IMR-90 (cell line): Measurements from ENCODE around the gene ADGRF1. TPM values are rescaled to one million over a fixed set of nuclear protein-coding genes. Genes with fewer than 3 reads are reported as not detected.

Experiments used
- ATAC-seq: fragments of 200-7000 bp; cut with Tn5 transposase; 2 replicates; pipeline ENCODE4 v1.9.1; 2020; ENCODE audit warnings: low read depth, mild to moderate bottlenecking, moderate library complexity
- BruUV-seq: library from RNA; stranded (reverse); fragments of 400-500 nt; replicated peaks from 2 replicates; lab custom pipeline; 2021; lab: Mats Ljungman, UMichigan
- CTCF ChIA-PET: fragments of 300-600 bp; formaldehyde crosslinking; extraction: SDS; loops from one replicate; lab custom pipeline; 2021; ENCODE audit warnings: antibody characterized with exemption; lab: Yijun Ruan, JAX
- POLR2A ChIA-PET: fragments of 300-600 bp; sonication (Branson Sonifier 250); formaldehyde crosslinking; loops from one replicate; lab custom pipeline; 2022; ENCODE audit warnings: antibody characterized with exemption; ENCODE audit not compliant: unreplicated experiment; lab: Charles Lee
- DNase-seq: peaks from one replicate; pipeline ENCODE4 v3.0.0; 2013
- H2AFZ ChIP-seq: replicated peaks from 2 replicates; pipeline ENCODE3; 2013; ENCODE audit warnings: low read length, mild to moderate bottlenecking; ENCODE audit not compliant: poor library complexity
- H2AK5ac ChIP-seq: 2 replicates; pipeline ENCODE4 v1.6.1; 2013; ENCODE audit warnings: low read depth, low read length, inconsistent platforms
- H2AK9ac ChIP-seq: replicated peaks from 2 replicates; pipeline ENCODE3; 2013; ENCODE audit warnings: mild to moderate bottlenecking, low read depth, low read length, moderate library complexity; ENCODE audit not compliant: poor library complexity
- H2BK120ac ChIP-seq: 2 replicates; pipeline ENCODE4 v1.6.1; 2013; ENCODE audit warnings: low read depth, low read length, inconsistent platforms
- H2BK15ac ChIP-seq: 3 replicates; pipeline ENCODE4 v1.6.1; 2013; ENCODE audit warnings: low read depth, low read length, inconsistent platforms
- H2BK20ac ChIP-seq: 2 replicates; pipeline ENCODE4 v1.6.1; 2013; ENCODE audit warnings: low read depth, mild to moderate bottlenecking, inconsistent platforms, low read length, moderate library complexity
- H2BK5ac ChIP-seq: 2 replicates; pipeline ENCODE4 v1.6.1; 2013; ENCODE audit warnings: mild to moderate bottlenecking, low read depth, low read length, inconsistent platforms; ENCODE audit not compliant: poor library complexity, severe bottlenecking
- H3K14ac ChIP-seq: replicated peaks from 2 replicates; pipeline ENCODE4 v1.6.1; 2013; ENCODE audit warnings: low read depth, low read length, inconsistent platforms
- H3K18ac ChIP-seq: 2 replicates; pipeline ENCODE4 v1.6.1; 2013; ENCODE audit warnings: low read depth, low read length, control low read depth
- H3K23ac ChIP-seq: 2 replicates; pipeline ENCODE4 v1.6.1; 2013; ENCODE audit warnings: low read depth, low read length, inconsistent platforms
- H3K27ac ChIP-seq: 2 replicates; pipeline ENCODE4 v1.5.1; 2013; ENCODE audit warnings: mild to moderate bottlenecking, control low read depth, low read length; ENCODE audit not compliant: insufficient read depth
- H3K27me3 ChIP-seq: 2 replicates; pipeline ENCODE4 v1.6.1; 2013; ENCODE audit warnings: low read length; ENCODE audit not compliant: control insufficient read depth, insufficient read depth
- H3K36me3 ChIP-seq: 2 replicates; pipeline ENCODE4 v1.6.1; 2013; ENCODE audit warnings: low read length, mixed read lengths; ENCODE audit not compliant: control insufficient read depth, insufficient read depth
- H3K4ac ChIP-seq: 2 replicates; pipeline ENCODE4 v1.6.1; 2013; ENCODE audit warnings: low read depth, low read length, inconsistent platforms
- H3K4me1 ChIP-seq: 2 replicates; pipeline ENCODE4 v1.6.1; 2013; ENCODE audit warnings: low read length, mixed read lengths; ENCODE audit not compliant: control insufficient read depth, insufficient read depth
- H3K4me2 ChIP-seq: 2 replicates; pipeline ENCODE4 v1.6.1; 2013; ENCODE audit warnings: low read depth, mild to moderate bottlenecking, control low read depth, low read length, moderate library complexity
- H3K4me3 ChIP-seq: 2 replicates; pipeline ENCODE4 v1.5.1; 2013; ENCODE audit warnings: low read depth, mild to moderate bottlenecking, control low read depth, low read length, moderate library complexity; ENCODE audit not compliant: insufficient read depth
- H3K56ac ChIP-seq: 2 replicates; pipeline ENCODE4 v1.6.1; 2013; ENCODE audit warnings: low read length, inconsistent platforms; ENCODE audit not compliant: insufficient read depth; ENCODE audit errors: extremely low read depth
- H3K79me1 ChIP-seq, 2 experiments: 2 replicates each; pipeline ENCODE4 v1.6.1; 2013; ENCODE audit warnings: low read length in 2 of 2, inconsistent platforms in 1 of 2, low read depth in 1 of 2
- H3K9ac ChIP-seq: 2 replicates; pipeline ENCODE4 v1.6.1; 2013; ENCODE audit warnings: low read depth, low read length, control low read depth
- H3K9me1 ChIP-seq: 2 replicates; pipeline ENCODE4 v1.6.1; 2013; ENCODE audit warnings: low read length, inconsistent platforms; ENCODE audit not compliant: insufficient read depth
- H3K9me3 ChIP-seq: 2 replicates; pipeline ENCODE4 v1.6.1; 2013; ENCODE audit warnings: low read length; ENCODE audit not compliant: control insufficient read depth, insufficient read depth
- H4K20me1 ChIP-seq: 2 replicates; pipeline ENCODE4 v1.6.1; 2013; ENCODE audit warnings: low read length, inconsistent platforms; ENCODE audit not compliant: insufficient read depth
- H4K5ac ChIP-seq: 2 replicates; pipeline ENCODE4 v1.6.1; 2013; ENCODE audit warnings: mild to moderate bottlenecking, low read depth, low read length, control low read depth
- H4K8ac ChIP-seq, 2 experiments: 2 replicates each; pipeline ENCODE4 v1.6.1; 2013; ENCODE audit warnings: low read depth in 2 of 2, low read length in 2 of 2, control low read depth in 1 of 2, inconsistent platforms in 1 of 2
- H4K91ac ChIP-seq: 2 replicates; pipeline ENCODE4 v1.6.1; 2013; ENCODE audit warnings: low read depth, low read length, inconsistent platforms; ENCODE audit not compliant: insufficient read depth
- BHLHE40 ChIP-seq: fragments of 150-350 bp; IDR thresholded peaks from 2 replicates; pipeline ENCODE4 v1.6.1; 2016; ENCODE audit warnings: mild to moderate bottlenecking, low read depth, low read length
- CEBPB ChIP-seq: IDR thresholded peaks from 2 replicates; pipeline ENCODE4 v1.6.1; 2012; ENCODE audit warnings: low read depth, low read length, improper control_type of control experiment
- CHD1 ChIP-seq: IDR thresholded peaks from 2 replicates; pipeline ENCODE4 v1.6.1; 2012; ENCODE audit warnings: low read depth, low read length, improper control_type of control experiment
- MAFK ChIP-seq: IDR thresholded peaks from 2 replicates; pipeline ENCODE4 v1.6.1; 2012; ENCODE audit warnings: low read depth, low read length, improper control_type of control experiment
- MAZ ChIP-seq: IDR thresholded peaks from 2 replicates; pipeline ENCODE4 v1.6.1; 2012; ENCODE audit warnings: low read depth, mild to moderate bottlenecking, low read length, improper control_type of control experiment, moderate library complexity, borderline replicate concordance
- MXI1 ChIP-seq: IDR thresholded peaks from 2 replicates; pipeline ENCODE4 v1.6.1; 2012; ENCODE audit warnings: low read depth, mild to moderate bottlenecking, low read length, moderate library complexity, borderline replicate concordance
- RAD21 ChIP-seq: IDR thresholded peaks from 2 replicates; pipeline ENCODE4 v1.6.1; 2012; ENCODE audit warnings: low read length, improper control_type of control experiment
- SMC3 ChIP-seq: fragments of 150-350 bp; IDR thresholded peaks from 2 replicates; pipeline ENCODE4 v1.6.1; 2016; ENCODE audit warnings: low read depth, mild to moderate bottlenecking, antibody characterized with exemption, low read length, moderate library complexity
- WGBS, 2 experiments: methylation state at CpG; one replicate each; pipeline versions ENCODE4 v1.1.5 to v1.1.7; 2013; ENCODE audit warnings: missing lambda C conversion rate in 2 of 2; ENCODE audit not compliant: insufficient read length in 1 of 2; ENCODE audit errors: extremely low coverage in 2 of 2; 5-methylcytosine and 5-hydroxymethylcytosine counted together
- dilution Hi-C: fragments of 300-500 bp; cut with HindIII; formaldehyde crosslinking; loops from one replicate; pipeline ENCODE4 v1.14.3; 2018; ENCODE audit warnings: low sequenced_read_pairs; ENCODE audit not compliant: unreplicated experiment
- in situ Hi-C: fragments of 300-500 bp; cut with MboI; formaldehyde crosslinking; loops from 3 replicates; pipeline ENCODE4 v1.14.3; 2019; ENCODE audit warnings: low sequenced_read_pairs, inconsistent platforms, mixed read lengths
- intact Hi-C: fragments of 100-400 bp; cut with micrococcal nuclease; formaldehyde crosslinking; loops from 2 replicates; pipeline ENCODE4 v1.10.0; 2022
- polyA plus RNA-seq, 3 experiments: library from polyadenylated mRNA; depleted of rRNA; stranded (reverse); fragments of >200 nt; gene quantifications; 2 replicates each; pipeline ENCODE4 v1.2.3, GENCODE V29; 2012; ENCODE audit warnings: low replicate concordance in 1 of 3
- total RNA-seq: library from RNA; depleted of rRNA; stranded (reverse); fragments of >200 nt; gene quantifications from 2 replicates; pipeline ENCODE4 v1.2.3, GENCODE V29; 2012
- TF ChIP-seq, protein P1 (sequence below): conservative IDR thresholded peaks from 2 replicates; pipeline ENCODE4 v1.5.1; 2012; ENCODE audit warnings: mild to moderate bottlenecking, low read depth, low read length, improper control_type of control experiment
- TF ChIP-seq, protein P2 (sequence below): fragments of 150-350 bp; IDR thresholded peaks from 2 replicates; pipeline ENCODE4 v1.6.1; 2016; ENCODE audit warnings: low read depth, mild to moderate bottlenecking, low read length, moderate library complexity, borderline replicate concordance

Gene ADGRF1
- total and polyA plus RNA-seq, 2 of the 4 experiments (the other 2 are of a cell fraction): not detected

GRCh38 chr6:47028835-47029360 is 13.2 kb downstream of the ADGRF1 start:
- no peak overlapping the region for H2BK120ac ChIP-seq
- H3K23ac ChIP-seq: no peak overlapping the region
- no peaks in the 10 kb centered on the region for H3K36me3 ChIP-seq
- H2AK9ac ChIP-seq: no peak overlapping the region
- no peaks in the 10 kb centered on the region for H3K9me3 ChIP-seq
- ATAC-seq (no peak), DNase-seq (no peak)
- H4K20me1 ChIP-seq: no peaks in the 10 kb centered on the region
- no peak overlapping the region for H2BK5ac ChIP-seq
- H3K14ac ChIP-seq: no peak overlapping the region
- no peak overlapping the region for H2BK15ac ChIP-seq
- no peak overlapping the region for H2AFZ ChIP-seq
- H3K4me2 ChIP-seq: no peak overlapping the region
- TF ChIP-seq CEBPB (no peak), MXI1 (no peak), RAD21 (no peak), SMC3 (no peak), CHD1 (no peak), MAFK (no peak), BHLHE40 (no peak), MAZ (no peak)
- TF ChIP-seq, protein P1, sequence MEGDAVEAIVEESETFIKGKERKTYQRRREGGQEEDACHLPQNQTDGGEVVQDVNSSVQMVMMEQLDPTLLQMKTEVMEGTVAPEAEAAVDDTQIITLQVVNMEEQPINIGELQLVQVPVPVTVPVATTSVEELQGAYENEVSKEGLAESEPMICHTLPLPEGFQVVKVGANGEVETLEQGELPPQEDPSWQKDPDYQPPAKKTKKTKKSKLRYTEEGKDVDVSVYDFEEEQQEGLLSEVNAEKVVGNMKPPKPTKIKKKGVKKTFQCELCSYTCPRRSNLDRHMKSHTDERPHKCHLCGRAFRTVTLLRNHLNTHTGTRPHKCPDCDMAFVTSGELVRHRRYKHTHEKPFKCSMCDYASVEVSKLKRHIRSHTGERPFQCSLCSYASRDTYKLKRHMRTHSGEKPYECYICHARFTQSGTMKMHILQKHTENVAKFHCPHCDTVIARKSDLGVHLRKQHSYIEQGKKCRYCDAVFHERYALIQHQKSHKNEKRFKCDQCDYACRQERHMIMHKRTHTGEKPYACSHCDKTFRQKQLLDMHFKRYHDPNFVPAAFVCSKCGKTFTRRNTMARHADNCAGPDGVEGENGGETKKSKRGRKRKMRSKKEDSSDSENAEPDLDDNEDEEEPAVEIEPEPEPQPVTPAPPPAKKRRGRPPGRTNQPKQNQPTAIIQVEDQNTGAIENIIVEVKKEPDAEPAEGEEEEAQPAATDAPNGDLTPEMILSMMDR: no peak
- TF ChIP-seq, protein P2, sequence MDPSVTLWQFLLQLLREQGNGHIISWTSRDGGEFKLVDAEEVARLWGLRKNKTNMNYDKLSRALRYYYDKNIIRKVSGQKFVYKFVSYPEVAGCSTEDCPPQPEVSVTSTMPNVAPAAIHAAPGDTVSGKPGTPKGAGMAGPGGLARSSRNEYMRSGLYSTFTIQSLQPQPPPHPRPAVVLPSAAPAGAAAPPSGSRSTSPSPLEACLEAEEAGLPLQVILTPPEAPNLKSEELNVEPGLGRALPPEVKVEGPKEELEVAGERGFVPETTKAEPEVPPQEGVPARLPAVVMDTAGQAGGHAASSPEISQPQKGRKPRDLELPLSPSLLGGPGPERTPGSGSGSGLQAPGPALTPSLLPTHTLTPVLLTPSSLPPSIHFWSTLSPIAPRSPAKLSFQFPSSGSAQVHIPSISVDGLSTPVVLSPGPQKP: no peak
- ChIA-PET CTCF (no interaction called here), POLR2A (no interaction called here)
- no peak overlapping the region for H3K18ac ChIP-seq
- no peak overlapping the region for H3K4me3 ChIP-seq
- WGBS, 2 experiments: no CpG with 5 or more reads among the region's 8 CpGs
- dilution Hi-C loops (no loop called here), intact Hi-C loops (no loop called here), in situ Hi-C loops (no loop called here)
- no peak overlapping the region for H4K91ac ChIP-seq
- no peaks in the 10 kb centered on the region for H3K4me1 ChIP-seq
- no peak overlapping the region for H2BK20ac ChIP-seq
- H3K9me1 ChIP-seq: no peaks in the 10 kb centered on the region
- BruUV-seq: no TSS peak
- no peak overlapping the region for H4K5ac ChIP-seq
- H3K79me1 ChIP-seq: no peaks in the 10 kb centered on the region
- no peak overlapping the region for H3K27ac ChIP-seq
- no peak overlapping the region for H4K8ac ChIP-seq
- H3K27me3 ChIP-seq: peaks cover 4% of the 10 kb centered on the region; the same call in 1 of the 2 replicates
- no peak overlapping the region for H2AK5ac ChIP-seq
- no peak overlapping the region for H3K56ac ChIP-seq
- no peak overlapping the region for H3K9ac ChIP-seq
- H3K4ac ChIP-seq: no peak overlapping the region
